CD4-positive, alpha-beta T cell treated with Interleukin-4 for 1 hour (primary cell): ENCODE data around the gene MPC2.
"Not testable (repeated sequence)": the region's sequence is repeated elsewhere in the genome, so short reads cannot be mapped to it uniquely, and the experiment has no call there.

Source experiments
- DNase-seq, 2 donors: peaks; one replicate each; pipeline ENCODE4 v3.0.0-alpha.2; 2020 to 2022

Gene MPC2

DNA sequence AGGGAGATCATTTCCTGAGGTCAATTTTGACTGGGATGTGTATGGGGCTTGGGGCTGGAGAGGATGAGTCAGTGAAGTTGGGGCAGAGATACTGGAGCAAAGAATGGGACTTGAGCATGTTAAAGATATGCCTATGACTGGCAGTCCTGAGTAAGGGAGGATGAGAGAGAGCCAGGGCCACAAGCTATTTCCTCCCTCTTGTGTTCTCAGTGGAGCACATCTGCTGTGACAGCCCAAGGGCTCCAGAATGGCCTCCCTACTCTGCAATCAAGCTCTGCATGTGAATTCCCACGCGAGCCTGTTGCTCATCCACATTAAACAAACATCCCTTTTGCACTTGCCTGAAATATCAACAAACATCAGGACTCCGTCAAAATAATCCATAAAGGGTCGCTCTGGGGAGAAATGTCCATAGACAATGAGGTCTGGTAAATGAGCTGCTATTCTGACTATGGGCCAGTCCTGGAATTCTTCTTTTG lies 32.2 kb downstream of the MPC2 start:
- DNase-seq, result no peak

DNA sequence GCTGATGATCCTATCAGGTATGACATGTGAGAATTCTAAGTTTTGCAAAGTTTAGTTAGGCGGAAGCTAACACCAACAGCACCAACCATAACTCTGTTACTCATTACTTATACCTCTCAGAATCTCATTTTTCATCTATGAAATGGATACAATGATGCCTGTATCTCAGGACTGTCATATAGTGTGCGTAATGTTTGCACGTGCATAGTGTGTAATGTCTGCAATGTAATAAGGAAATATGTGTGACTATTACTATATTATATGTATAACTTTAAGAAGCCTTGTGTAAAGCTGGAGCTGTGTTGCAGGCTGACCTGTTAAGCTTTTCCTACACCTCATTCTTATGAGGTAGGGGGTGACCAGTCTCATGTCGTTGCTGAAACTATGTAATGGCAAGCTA lies 36.0 kb downstream of the MPC2 start:
- DNase-seq, result no peak

DNA sequence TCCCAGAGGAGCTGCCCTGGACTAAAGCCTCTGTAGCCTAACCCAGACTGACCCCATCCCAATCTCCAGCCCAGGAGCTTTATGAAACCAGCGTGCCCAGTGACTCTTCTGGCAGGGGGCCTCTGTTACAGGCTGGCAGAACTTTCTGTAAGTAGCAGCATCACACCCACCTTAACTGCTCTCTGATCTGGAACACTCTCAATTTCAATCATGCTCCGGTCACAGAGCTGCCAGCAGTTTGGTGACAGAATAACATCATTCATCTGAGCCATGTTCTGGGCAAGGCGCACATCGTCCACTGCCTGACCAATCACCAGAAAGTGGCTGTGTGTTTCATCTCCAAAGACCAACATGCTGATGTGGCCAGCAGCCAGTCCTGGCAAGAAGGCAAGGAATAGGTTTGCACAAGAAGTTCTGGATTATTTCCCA lies 37.6 kb downstream of the MPC2 start:
- no peak for DNase-seq

DNA sequence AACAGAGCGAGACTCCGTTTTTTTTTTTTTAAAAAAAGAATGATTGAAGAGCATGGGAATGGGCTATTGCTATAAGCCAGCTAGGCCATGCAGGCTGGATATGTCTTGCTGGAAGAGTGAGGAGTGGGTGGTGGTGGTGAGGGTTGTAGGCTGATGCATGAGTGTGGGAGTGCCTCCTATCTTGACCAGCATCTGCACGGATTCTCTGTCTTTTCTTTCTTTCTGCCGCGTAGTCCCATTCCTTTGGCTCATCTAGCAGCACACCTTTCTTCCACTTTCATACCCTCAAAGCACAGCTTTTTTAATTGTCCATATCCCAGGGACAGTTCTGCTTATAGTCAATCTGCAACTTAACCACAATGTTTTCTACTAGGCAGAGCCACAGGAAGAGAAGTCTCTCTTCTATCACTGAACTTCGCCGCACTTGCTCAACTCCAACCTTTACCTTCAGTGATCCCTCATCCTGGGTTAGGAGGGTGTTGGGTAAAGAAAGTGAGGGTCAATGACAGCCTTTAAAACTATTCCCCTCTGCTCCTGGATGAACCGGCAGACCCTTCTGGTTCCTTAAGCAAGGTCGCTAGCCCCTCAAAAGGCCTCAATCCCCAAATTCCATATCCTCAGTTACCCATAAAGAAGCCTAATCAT lies 38.2 kb downstream of the MPC2 start:
- no peak for DNase-seq

DNA sequence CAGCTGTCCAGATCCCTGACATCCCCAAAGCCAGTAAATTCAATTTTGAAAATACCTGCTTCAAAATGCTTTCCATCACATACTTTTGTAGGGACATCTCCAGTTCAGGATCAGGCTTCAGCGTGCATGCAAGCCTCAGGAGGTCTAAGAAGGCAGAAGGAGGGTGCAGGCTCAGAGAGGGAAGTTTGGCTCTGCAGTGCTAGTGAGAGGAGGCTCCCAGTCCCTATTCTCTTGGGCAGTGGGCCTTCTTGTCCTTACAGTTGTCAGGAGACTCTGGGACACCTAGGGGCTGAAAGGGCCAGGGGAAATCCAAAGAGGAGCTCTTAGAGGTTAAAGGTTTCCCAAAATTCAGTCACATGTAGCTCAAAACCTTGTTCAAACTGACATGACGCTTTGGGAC lies 43.1 kb downstream of the MPC2 start:
- no peak for DNase-seq

DNA sequence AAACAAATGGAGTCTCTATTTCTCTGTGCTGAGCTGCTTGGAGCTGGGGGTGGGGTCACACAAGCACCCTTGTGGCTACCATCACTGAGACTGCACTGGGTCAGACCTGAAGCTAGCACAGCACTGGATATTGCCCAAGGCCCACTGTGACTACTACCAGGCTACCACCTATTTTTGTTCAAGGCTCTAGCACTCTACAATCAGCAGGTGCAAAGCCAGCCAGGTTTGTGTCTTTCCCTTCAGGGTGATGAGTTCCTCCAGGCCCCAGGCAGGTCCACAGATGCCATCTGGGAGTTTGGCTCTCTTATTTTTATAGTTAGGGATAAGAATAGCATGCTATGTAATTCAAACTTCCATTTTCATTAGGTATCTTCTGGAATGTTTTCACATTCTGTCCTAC lies 46.5 kb downstream of the MPC2 start:
- no peak for DNase-seq

DNA sequence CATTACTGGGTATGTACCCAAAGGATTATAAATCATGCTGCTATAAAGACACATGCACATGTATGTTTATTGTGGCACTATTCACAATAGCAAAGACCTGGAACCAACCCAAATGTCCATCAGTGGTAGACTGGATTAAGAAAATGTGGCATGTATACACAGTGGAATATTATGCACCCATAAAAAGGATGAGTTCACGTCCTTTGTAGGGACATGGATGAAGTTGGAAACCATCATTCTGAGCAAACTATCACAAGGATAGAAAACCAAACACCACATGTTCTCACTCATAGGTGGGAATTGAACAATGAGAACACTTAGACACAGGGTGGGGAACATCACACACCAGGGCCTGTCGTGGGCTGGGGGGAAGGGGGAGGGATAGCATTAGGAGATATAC lies 49.7 kb downstream of the MPC2 start:
- DNase-seq, result not testable (repeated sequence)

DNA sequence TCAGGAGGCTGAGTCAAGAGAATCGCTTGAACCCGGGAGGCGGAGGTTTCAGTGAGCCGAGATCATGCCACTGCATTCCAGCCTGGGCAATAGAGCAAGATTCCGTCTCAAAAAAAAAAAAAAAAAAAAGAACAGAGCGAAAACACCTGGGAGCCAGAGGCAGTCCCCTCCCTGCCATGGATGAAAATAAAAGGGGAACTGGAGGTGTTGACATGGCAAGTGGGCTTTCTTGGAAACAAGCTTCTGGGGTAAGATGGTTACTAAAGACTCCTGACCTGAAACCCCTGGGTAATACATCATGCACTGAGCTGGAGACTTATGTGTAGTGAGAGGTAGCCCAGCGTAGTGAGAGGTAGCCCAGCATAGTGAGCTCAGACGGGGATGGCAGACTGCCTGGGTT lies 54.5 kb downstream of the MPC2 start:
- DNase-seq, result no peak

DNA sequence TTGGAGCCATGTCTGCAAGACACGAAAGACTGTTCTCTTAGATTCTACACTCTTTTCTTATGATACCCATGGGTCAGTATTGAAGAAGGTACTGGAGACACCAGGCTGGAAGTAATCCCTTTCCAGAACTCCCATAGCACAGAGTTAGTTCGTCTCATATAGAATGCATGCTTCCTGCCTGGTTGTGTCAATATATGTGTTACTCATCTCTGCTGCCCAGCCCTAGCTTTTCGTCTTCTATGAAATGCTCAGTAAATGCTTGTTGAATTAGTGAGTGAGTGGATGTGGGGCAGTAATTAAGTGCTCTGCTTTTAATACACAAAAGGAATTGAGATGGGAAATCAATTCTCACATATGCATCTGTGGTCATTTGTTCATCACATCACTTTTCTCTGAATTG lies 55.1 kb downstream of the MPC2 start:
- no peak for DNase-seq

DNA sequence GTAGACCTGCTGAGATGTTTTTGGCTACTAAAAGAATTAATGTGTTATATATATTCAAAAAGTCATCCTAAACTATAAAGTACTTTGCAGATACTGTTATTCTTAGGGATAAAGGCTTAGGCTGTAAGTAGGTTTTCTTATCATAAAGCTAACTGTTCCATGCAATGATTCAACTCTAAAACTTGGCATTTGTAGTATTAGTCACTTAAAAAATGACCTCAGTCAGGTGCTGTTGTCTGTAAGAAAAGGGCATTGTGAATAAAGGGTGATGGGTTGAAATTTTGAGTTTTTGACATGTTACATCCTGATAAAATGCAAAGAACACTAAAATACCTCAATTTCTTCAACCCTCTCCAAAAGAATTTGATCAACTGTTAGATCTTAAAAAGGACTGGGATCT lies 55.8 kb downstream of the MPC2 start:
- DNase-seq, result no peak

DNA sequence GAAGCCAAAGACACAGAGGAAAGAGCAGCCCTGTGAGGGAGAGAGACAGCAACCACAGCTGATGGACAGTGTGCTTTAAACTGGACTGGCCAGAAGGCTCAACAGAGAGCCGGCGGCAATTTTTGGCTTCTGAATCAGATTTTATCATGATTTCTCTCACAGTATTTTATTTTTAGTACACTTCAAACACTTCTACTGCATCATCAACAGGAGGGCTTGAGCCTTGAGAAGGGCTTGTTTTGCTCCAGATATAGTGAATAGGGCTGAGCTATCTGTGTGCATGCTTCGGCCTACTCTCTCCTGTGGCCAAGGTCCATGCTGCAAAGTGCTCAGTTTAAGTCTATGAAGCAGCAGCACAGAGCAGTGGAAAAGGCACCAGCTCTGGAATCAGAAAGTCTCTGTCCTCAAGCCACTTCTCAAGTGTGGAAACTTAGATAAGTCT lies 56.3 kb downstream of the MPC2 start:
- DNase-seq, result no peak

DNA sequence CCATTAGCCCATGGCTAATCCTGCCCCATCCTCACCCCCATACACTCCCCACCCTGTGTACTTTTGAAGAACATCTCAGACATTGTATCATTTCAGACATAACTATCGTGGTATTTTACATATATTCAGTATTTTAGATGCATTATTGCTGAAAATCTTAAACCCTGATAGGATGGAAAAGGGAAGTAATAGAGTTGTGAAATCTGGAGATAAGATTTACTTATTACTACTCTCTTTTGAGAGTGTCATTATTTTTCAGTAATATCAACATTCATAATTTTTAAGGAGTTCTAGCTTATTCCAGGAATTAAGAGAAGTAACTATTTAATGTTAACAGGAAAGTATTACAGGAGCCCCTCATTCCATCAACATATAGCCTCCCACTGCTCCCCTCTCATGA lies 57.4 kb downstream of the MPC2 start:
- DNase-seq, result no peak

DNA sequence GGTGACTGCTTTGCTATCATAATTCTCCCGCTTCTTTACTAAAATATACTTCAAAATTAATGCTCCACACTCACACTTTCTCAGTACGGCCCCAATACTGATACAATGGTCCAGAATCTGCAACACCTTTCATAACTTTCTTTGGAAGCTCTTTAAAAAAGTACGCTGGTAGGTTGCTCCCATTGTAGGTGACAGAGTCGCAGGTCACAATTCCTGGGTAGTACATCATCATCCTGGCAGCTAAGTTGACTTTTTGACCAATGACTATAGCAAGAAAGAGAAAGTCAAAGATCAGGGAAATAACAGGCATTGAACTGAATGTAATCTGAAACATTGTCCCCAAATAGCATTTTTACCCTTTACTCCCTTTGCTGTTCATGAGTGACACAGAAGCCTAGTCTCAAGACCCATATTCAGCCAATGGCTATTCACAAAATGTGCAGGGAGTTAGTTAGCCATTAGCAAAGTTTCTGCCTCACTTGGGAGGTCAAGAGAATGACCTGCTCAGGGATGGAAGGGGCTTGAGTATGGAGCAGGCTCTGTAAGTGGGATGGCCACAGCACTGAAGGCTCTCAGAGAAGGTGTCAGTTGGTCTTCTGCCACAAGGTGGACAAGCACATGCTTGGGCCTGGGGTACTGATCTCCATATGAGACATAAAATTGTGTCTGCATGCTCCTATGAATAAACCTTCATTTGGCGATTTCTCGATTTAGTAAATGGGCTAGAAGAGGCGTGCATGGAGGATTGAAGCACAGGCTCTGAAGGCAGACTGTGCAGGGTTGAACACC lies 58.3 kb downstream of the MPC2 start:
- DNase-seq, result no peak

DNA sequence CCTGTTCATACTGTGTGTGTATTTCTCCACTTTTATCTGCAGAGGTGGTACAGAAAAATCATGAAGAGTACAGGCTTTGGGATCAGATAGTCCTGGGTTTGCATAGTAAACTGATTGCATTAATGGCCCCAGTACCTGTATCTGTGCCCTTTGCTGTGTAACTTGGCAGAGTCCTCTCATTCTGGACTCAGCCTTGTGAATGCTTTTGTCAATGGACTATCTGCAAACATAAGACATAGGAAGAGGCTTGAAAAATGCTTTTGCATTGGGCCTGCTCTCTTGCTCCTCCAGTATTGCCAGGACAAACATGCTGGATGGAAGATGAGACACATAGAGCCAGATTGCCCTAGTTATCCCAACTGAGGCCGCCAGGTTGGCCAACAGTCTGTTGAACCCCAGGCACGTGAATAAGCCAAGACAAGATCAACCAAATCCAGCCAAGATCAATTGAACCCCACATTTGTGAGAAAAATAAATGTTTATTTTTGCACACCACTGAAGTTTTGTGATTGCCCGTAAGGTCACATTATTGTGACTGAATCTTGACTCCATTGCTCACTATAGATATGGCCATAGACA lies 60.2 kb downstream of the MPC2 start:
- DNase-seq, result no peak

DNA sequence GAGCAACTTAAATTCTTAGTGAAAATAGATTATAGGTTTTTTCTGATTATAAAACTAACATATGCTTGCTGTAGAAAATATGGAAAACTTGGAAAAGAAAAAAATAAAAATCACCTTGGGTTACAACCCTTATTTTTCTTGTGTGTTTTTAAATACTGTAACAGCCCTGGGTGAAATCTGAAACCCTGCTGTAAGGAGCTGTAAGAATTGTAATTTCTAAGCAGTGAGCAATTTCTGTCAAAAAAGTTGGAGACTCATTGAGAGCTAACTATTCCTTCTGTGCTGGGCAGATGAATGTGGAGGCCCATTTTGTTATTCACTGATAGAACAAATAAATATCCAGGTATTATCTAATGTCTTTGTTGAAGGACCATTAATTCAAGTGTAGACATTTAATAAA lies 65.5 kb downstream of the MPC2 start:
- DNase-seq, result no peak

DNA sequence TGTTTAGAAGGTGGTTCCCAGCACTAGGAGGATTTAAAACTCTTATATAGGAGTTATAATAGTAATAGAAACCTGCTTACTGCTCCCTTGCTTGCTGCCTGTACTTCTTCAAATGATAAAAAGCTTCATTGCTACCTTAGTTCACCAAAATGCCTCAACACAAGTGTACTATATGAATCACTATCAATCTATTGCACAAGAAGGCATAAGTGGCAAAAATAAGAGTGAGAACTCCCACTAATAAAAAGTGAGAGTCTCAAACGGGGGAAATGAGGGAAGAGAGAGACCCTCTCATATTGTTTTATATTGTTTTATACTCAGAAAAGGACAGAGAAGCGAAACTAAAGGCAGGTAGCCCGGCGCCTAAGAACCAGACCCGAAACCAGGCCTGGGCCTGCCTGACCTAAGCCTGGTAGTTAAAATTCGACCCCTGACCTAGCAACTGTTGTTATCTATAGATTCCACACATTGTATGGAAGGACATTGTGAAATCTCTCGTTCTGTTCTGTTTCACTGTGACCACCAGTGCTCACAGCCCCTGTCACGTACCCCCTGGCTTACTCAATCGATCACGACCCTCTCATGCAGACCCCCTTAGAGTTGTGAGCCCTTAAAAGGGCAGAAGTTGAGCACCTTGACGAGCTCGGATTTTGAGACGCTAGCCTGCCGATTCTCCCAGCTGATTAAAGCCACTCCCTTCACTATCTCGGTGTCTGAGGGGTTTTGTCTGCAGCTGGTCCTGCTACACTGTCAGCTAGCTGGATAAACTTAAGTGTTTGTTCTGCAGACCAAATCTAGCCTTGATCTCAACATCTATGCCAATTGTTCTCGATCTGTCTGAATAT lies 67.5 kb downstream of the MPC2 start:
- DNase-seq, result not testable (repeated sequence)

DNA sequence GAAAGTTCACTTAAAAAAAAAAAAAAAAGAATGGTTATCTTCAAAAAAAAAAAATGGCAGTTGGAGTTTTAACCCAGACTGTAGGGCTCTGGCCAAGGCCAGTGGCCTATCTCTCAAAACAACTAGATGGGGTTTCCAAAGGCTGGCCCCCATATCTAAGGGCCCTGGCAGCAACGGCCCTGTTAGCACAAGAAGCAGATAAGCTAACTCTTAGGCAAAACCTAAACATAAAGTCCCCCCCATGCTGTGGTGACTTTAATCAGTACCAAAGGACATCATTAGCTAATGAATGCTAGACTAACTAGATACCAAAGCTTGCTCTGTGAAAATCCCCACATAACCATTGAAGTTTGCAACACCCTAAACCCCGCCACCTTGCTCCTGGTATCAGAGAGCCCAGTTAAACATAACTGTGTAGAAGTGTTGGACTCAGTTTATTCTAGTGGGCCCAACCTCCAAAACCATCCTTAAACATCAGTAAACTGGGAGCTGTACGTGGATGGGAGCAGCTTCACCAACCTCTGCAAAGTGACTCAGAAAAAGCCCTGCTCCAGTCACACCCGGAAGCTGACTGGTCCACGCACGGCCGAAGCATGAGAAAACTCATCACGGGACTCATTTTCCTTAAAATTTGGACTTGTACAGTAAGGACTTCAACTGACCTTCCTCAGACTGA lies 70.0 kb downstream of the MPC2 start:
- DNase-seq, result not testable (repeated sequence)
